ENCODE results near the gene PLAAT2. TPM values are rescaled to one million over a fixed set of nuclear protein-coding genes. Genes with fewer than 3 reads are reported as not detected.

The PLAAT2 gene
- total and polyA plus RNA-seq, 2 of the 13 experiments (the other 11 are each of a cell fraction or from before 2014, with no cell fraction given) = 0.22 TPM; not detected in 1

DNA sequence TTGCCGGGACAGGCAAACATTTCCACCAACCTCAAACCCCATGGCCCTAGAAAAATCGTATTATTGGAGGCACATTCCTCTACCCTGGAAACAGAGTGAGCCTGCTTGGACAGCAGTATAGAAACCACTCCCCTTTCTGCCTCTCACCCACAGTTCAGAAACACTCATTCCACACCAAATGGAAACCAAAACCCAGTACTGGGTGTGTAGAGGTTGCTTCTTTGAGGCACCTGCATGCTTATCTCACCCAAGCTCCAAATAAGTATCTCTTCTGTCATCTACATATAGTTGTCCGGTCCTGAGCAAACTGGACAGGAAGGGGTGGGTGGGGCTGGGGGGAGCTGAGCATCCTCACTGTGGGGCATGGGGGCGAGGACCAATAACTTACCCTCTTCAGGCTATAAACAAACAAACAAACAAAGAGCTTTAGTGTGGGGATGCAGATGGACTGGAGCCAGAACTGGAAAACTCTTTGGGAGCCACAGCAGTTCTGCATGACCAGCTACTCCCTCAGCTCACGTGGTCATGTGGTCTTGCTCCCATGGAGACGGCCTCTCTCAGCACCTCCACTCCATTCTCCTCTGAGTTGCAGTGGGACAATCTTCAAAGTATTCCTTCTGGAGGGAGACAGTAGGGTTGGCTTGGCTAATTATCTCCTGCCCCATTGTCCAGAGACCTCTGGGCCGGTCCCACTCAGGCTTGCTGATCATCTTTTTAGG is 1.0 kb upstream of the PLAAT2 start:
- no TSS peak for BruUV-seq (replicated peaks)
- TF ChIP-seq U2AF1 (optimal IDR thresholded peaks at IDR 0.05; ENCODE audit: low read depth, low read length) (no peak), USF2 (IDR thresholded peaks at IDR 0.05; ENCODE audit: low read depth, low read length) (peak; percentile 54), USF2 (CRISPR knock-in tag; IDR thresholded peaks at IDR 0.05; ENCODE audit: borderline replicate concordance) (no peak)
- Histone ChIP-seq H3K27ac (ENCODE audit: extremely low read length, insufficient read depth, low read length) (no peak overlapping the region), H3K4me1 (ENCODE audit: insufficient read depth, low read length) (peaks cover 24% of the 10 kb centered on the region), H3K9me3 (ENCODE audit: low read length) (no peaks in the 10 kb centered on the region), H3K36me3 (replicated peaks in 1 of 2; ENCODE audit: control insufficient read depth in 1 of 2, insufficient read depth in 2 of 2, low read length in 2 of 2) (no peaks in the 10 kb centered on the region), H3K4me2 (ENCODE audit: low read depth, low read length) (peak overlapping the region; percentile 44; the same call in 1 of the 2 replicates), H3K9ac (ENCODE audit: insufficient read depth, low read depth, low read length) (no peak overlapping the region), H3K79me2 (ENCODE audit: insufficient read depth, low read length) (no peaks in the 10 kb centered on the region), H3K27me3 (ENCODE audit: control insufficient read depth in 1 of 2, insufficient read depth in 2 of 2, low read length in 2 of 2) (no peaks in the 10 kb centered on the region), H2AFZ (ENCODE audit: low read length) (no peak overlapping the region), H4K20me1 (ENCODE audit: insufficient read depth, low read length) (no peaks in the 10 kb centered on the region), H3K4me3 (replicated peaks in 1 of 3; ENCODE audit: insufficient read depth in 1 of 3, low read depth in 2 of 3, low read length in 3 of 3) (no peak overlapping the region; a peak in 1 of 6 replicates)
- POLR2A ChIA-PET = interaction anchor here (0.7 to 2.4 kb wide), 2 partner anchors 10 to 28 kb away, joined by 3 to 6 read pairs; partner anchors contain the start of gene PLAAT4
- 55% methylated on average over 7 of the region's 7 CpGs for WGBS (ENCODE audit: low lambda C conversion rate)
- CTCF ChIA-PET (ENCODE audit: low intra/inter-chr PET ratio, low total read pairs) = no interaction called here
- no peak for DNase-seq (ENCODE audit: low spot score)
- no peak for FAIRE-seq
- in situ Hi-C loops (cut with HindIII; ENCODE audit: extremely low pct_ligation_motif_present, low pct_unique_long_range_greater_than_20kb) = no loop called here
- peak; percentile 36; the same call in 2 of the 3 replicates for ATAC-seq
- intact Hi-C loops (cut with micrococcal nuclease; ENCODE audit: unreplicated experiment) = no loop called here

DNA sequence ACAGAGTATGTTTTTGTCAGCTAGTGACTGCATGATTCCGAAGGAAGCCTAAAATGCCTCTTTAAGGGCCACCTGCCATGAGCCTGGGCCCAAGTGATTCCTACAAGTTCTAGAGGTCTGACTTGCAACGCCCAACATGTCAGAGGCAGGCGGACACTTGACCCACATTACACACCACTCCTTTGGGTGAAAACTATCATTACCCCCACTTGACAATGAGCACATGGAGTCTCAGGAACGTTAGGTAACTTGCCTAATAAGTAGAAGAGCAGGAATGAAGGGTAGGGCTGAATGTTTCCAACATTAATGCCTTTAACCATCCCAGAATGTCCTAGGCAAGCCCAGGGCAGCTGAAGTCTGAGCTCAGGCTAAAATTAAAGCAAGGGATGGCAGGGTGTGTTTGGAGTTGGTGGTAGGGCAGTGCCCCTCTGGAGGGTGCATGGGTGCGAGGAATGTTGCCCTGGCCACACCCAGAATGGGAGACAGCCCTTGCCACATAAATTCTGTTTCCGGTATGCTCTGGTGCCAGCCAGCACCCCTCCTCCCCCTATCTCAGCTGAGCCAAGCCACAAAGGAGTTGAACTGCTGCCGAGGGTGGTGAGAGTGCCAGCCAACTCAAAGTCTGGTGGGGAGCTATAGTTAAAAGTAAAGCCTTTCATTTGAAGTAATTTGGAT is 2.5 kb downstream of the PLAAT2 start:
- in situ Hi-C loops (cut with HindIII; ENCODE audit: extremely low pct_ligation_motif_present, low pct_unique_long_range_greater_than_20kb) (no loop called here), intact Hi-C loops (cut with micrococcal nuclease; ENCODE audit: unreplicated experiment) (no loop called here)
- Histone ChIP-seq H2AFZ (ENCODE audit: low read length) (no peak overlapping the region), H3K27me3 (ENCODE audit: control insufficient read depth in 1 of 2, insufficient read depth in 2 of 2, low read length in 2 of 2) (peaks cover 0 to 5% of the 10 kb centered on the region in 2 experiments; a peak in 1 of 5 replicates), H3K27ac (ENCODE audit: extremely low read length, insufficient read depth, low read length) (no peak overlapping the region), H3K9ac (ENCODE audit: insufficient read depth, low read depth, low read length) (no peak overlapping the region), H3K79me2 (ENCODE audit: insufficient read depth, low read length) (no peaks in the 10 kb centered on the region), H3K4me1 (ENCODE audit: insufficient read depth, low read length) (peaks cover 21% of the 10 kb centered on the region), H3K4me3 (replicated peaks in 1 of 3; ENCODE audit: insufficient read depth in 1 of 3, low read depth in 2 of 3, low read length in 3 of 3) (no peak overlapping the region), H4K20me1 (ENCODE audit: insufficient read depth, low read length) (no peaks in the 10 kb centered on the region), H3K4me2 (ENCODE audit: low read depth, low read length) (no peak overlapping the region), H3K36me3 (replicated peaks in 1 of 2; ENCODE audit: control insufficient read depth in 1 of 2, insufficient read depth in 2 of 2, low read length in 2 of 2) (no peaks in the 10 kb centered on the region), H3K9me3 (ENCODE audit: low read length) (no peaks in the 10 kb centered on the region)
- 39% methylated on average over 6 of the region's 7 CpGs for WGBS (ENCODE audit: low lambda C conversion rate)
- ChIA-PET POLR2A (no interaction called here), CTCF (ENCODE audit: low intra/inter-chr PET ratio, low total read pairs) (no interaction called here)
- FAIRE-seq = no peak
- DNase-seq (ENCODE audit: low spot score) = no peak
- no TSS peak for BruUV-seq (replicated peaks)
- ATAC-seq = no peak
- TF ChIP-seq HOXA7 (CRISPR knock-in tag; IDR thresholded peaks at IDR 0.05) (no peak), GTF2F1 (IDR thresholded peaks at IDR 0.05; ENCODE audit: low read length) (no peak), KLF11 (CRISPR knock-in tag; IDR thresholded peaks at IDR 0.05) (no peak), NFYB (CRISPR knock-in tag; IDR thresholded peaks at IDR 0.05) (no peak), ZNF503 (CRISPR knock-in tag; IDR thresholded peaks at IDR 0.05) (no peak), ZNF670 (CRISPR knock-in tag; IDR thresholded peaks at IDR 0.05; ENCODE audit: borderline replicate concordance) (no peak), ZNF260 (CRISPR knock-in tag; IDR thresholded peaks at IDR 0.05; ENCODE audit: borderline replicate concordance, low read depth) (no peak)
- TF ChIP-seq, protein P1, sequence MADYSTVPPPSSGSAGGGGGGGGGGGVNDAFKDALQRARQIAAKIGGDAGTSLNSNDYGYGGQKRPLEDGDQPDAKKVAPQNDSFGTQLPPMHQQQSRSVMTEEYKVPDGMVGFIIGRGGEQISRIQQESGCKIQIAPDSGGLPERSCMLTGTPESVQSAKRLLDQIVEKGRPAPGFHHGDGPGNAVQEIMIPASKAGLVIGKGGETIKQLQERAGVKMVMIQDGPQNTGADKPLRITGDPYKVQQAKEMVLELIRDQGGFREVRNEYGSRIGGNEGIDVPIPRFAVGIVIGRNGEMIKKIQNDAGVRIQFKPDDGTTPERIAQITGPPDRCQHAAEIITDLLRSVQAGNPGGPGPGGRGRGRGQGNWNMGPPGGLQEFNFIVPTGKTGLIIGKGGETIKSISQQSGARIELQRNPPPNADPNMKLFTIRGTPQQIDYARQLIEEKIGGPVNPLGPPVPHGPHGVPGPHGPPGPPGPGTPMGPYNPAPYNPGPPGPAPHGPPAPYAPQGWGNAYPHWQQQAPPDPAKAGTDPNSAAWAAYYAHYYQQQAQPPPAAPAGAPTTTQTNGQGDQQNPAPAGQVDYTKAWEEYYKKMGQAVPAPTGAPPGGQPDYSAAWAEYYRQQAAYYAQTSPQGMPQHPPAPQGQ (CRISPR knock-in tag; IDR thresholded peaks at IDR 0.05; ENCODE audit: borderline replicate concordance) = no peak
